ENCODE results near the gene SLC43A1.

DNA sequence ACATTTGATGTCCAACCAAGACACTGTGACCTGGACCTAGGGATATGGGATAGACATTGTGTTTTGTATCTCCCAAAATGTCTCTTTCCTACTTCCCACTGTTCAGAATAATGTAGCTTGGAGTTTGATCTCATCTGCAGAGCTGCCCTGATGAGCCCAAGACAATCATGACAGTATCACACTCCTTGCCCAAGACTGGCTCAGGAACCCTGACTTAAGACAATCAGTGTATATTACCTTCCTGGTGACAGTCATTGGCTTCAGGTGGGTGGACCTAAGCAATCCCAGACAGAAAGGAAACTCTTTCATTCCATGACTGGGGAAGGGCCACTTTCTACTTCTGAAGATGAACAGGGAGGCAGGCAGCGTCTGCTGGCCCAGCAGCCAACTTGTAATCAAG lies 69.4 kb downstream of the SLC43A1 start:
- TF ChIP-seq CTCF (IDR thresholded peaks at IDR 0.05) = no peak
- no peak for TF ChIP-seq POLR2A (IDR thresholded peaks at IDR 0.05)
